Natural killer cell treated with Interleukin-12 subunit alpha and Interleukin-12 subunit beta and Interleukin-15 and Interleukin-18, amount 100 ng/mL, for 72 hours (primary cell): ENCODE results near the gene DOCK4. TPM values are rescaled to one million over a fixed set of nuclear protein-coding genes. Genes with fewer than 3 reads are reported as not detected.

Experiments
- ATAC-seq, 2 donors: fragments of 150-1000 bp; cut with Tn5 transposase in 1 of 2; sonication (Bioruptor Pico), chemical (Tn5 transposase) in 1 of 2; 2 replicates each; pipeline ENCODE4 v1.10.0; 2021
- DNase-seq: peaks from one replicate; pipeline ENCODE4 v3.0.0; 2022; ENCODE audit warnings: low spot score
- H3K27ac Mint-ChIP-seq, 2 donors: 1 replicate in 1 of 2; 2 replicates in 1 of 2; pipeline ENCODE4 v1.8.0; 2022; ENCODE audit warnings: mixed read lengths in 2 of 2, mild to moderate bottlenecking in 1 of 2, moderate library complexity in 1 of 2
- H3K27me3 Mint-ChIP-seq, 2 donors: 1 replicate in 1 of 2; 2 replicates in 1 of 2; pipeline ENCODE4 v1.8.0; 2022; ENCODE audit warnings: mixed read lengths in 2 of 2
- H3K36me3 Mint-ChIP-seq: one replicate; pipeline ENCODE4 v1.8.0; 2022; ENCODE audit warnings: mixed read lengths
- H3K4me1 Mint-ChIP-seq, 2 donors: 1 replicate in 1 of 2; 2 replicates in 1 of 2; pipeline ENCODE4 v1.8.0; 2022; ENCODE audit warnings: low read depth in 2 of 2, mixed read lengths in 2 of 2, mild to moderate bottlenecking in 1 of 2
- H3K4me3 Mint-ChIP-seq: one replicate; pipeline ENCODE4 v1.8.0; 2022; ENCODE audit warnings: mixed read lengths
- H3K9me3 Mint-ChIP-seq: 2 replicates; pipeline ENCODE4 v1.8.0; 2022; ENCODE audit warnings: mixed read lengths
- total RNA-seq, 2 donors: library from RNA; stranded (reverse); gene quantifications; one replicate each; pipeline ENCODE4 v1.2.3, GENCODE V29; 2022

Gene DOCK4
- total RNA-seq, 2 donors from 2014 or later, result 1.8 to 3.3 TPM

DNA sequence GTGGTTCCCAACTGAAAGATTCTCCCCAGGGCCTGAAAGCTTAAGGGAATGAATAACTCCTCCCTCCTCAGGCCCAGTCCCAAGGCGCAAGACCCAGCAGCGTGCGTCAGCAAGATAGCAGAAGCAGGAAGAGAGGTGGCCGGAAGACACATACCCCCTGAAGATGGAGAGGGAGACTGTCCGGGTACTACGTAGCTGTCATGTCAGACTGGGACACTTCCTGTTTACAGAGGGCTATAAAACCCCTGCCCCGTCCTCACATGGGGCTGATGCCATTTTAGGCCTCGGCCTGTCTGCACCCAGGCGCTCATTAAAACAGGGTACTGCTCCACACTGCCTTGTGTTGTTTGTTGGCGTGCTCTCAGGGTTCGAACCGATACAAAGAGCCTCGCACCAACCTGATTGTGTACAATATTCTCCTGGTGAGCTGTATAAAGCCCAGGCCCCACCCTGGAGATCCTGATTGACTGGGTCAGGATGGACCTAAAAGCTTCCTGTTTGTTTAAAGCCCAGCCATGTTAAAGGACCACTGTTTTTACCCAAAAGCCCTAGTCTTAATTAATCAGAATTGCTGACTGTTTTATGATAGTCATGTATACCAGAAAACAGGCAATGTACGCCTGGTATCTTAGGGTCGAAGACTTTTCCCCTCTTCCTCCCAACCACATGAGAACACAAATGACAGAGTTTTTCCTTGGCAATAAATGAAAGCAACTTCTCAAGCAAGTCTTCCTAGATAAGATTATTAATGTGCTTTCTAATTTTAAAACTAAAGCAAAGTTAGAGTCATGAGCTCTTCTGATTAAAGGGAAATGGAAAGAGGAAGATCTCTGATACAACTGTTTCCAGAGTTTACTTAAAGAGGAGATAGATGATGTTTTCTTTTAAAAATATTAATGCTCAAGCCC, 251.5 kb downstream of the DOCK4 start:
- H3K9me3 Mint-ChIP-seq, result no peaks in the 10 kb centered on the region
- no peaks in the 10 kb centered on the region for H3K4me1 Mint-ChIP-seq
- no peak overlapping the region for H3K27ac Mint-ChIP-seq
- no peaks in the 10 kb centered on the region for H3K27me3 Mint-ChIP-seq
- H3K4me3 Mint-ChIP-seq, result no peak overlapping the region
- H3K36me3 Mint-ChIP-seq, result no peaks in the 10 kb centered on the region
- DNase-seq, result no peak
- no peak for ATAC-seq

DNA sequence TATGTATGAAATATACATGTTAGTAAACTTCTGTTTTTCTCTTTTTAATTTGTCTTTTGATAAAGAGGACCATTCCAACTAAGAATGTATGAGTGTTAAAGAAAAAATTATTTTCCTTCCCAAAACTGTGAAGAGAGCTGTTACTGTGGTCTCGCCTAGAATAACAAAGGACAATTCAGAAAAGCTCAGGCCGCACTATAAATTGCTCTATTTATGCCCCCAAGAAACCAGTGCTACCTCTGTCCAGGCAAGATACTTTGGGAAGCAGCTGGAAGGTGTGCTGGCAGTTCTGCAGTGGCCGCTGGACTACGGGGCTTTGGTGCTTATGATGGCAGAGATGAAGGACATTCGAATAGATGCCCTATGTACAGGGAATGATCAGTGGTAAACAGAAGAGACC, 252.1 kb downstream of the DOCK4 start:
- H3K27ac Mint-ChIP-seq, result no peak overlapping the region
- no peaks in the 10 kb centered on the region for H3K9me3 Mint-ChIP-seq
- no peaks in the 10 kb centered on the region for H3K27me3 Mint-ChIP-seq
- no peaks in the 10 kb centered on the region for H3K36me3 Mint-ChIP-seq
- ATAC-seq, result no peak
- no peak for DNase-seq
- no peak overlapping the region for H3K4me3 Mint-ChIP-seq
- no peaks in the 10 kb centered on the region for H3K4me1 Mint-ChIP-seq

GRCh38 chr7:111953611-111954010, 252.6 kb downstream of the DOCK4 start:
- H3K4me3 Mint-ChIP-seq, result no peak overlapping the region
- no peak for ATAC-seq
- no peaks in the 10 kb centered on the region for H3K36me3 Mint-ChIP-seq
- H3K27me3 Mint-ChIP-seq, result no peaks in the 10 kb centered on the region
- no peak overlapping the region for H3K27ac Mint-ChIP-seq
- H3K4me1 Mint-ChIP-seq, result no peaks in the 10 kb centered on the region
- no peak for DNase-seq
- H3K9me3 Mint-ChIP-seq, result no peaks in the 10 kb centered on the region

DNA sequence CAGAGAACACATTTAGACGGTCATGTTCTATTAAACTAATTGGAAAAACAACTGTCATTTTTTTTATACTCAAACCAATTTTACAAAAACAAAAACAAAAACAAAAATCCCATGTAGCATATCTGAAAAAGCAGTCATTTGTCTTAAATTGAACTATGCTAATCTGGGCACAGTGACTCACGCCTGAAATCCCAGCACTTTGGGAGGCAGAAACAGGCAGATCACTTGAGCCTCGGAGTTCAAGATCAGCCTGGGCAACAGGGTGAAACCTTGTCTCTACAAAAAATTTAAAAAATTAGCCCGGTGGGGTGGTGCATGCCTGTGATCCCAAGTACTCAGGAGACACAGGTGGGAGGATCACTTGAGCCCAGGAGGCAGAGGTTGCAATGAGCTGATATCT, 253.4 kb downstream of the DOCK4 start:
- no peak for ATAC-seq
- H3K27me3 Mint-ChIP-seq, result no peaks in the 10 kb centered on the region
- H3K4me3 Mint-ChIP-seq, result no peak overlapping the region
- H3K4me1 Mint-ChIP-seq, result no peaks in the 10 kb centered on the region
- no peak overlapping the region for H3K27ac Mint-ChIP-seq
- DNase-seq, result no peak
- no peaks in the 10 kb centered on the region for H3K36me3 Mint-ChIP-seq
- no peaks in the 10 kb centered on the region for H3K9me3 Mint-ChIP-seq

- Mint-ChIP-seq H3K4me1 (no peaks in the 10 kb centered on the region), H3K27ac (no peak overlapping the region), H3K4me3 (no peak overlapping the region), H3K27me3 (no peaks in the 10 kb centered on the region), H3K36me3 (no peaks in the 10 kb centered on the region), H3K9me3 (no peaks in the 10 kb centered on the region)
- DNase-seq (no peak), ATAC-seq (no peak)
Observed at GRCh38 chr7:111951052-111951451, 255.1 kb downstream of the DOCK4 start.

DNA sequence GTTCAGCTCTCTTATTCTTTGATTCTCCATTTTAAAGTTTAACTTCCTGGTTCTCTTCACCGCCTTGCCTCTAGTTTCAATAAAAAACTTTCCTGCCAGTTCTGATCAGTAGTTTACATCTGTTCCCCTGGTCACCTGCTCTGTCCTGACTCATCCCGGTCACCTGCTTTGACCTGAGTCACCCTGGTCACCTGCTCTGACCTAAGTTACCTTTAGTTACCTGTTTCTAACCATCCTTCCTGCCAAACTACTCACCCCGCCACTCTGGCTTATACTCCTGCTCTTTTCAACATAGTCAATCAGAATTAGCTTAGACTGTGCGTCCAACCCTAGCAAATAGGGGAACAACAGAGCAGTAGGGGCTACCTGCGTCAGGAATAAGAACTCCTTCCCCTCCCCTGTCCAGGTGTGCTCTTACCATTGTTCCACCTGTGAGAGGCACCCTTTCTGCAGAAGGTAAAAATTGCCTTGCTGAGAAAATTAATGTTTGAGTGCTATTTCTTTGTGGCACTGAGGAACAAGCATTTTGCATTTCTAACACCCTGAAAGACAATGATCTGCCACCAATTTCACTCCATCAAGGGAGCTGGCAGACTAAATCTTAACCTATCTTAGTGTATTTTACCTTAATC, 263.6 kb downstream of the DOCK4 start:
- DNase-seq, result no peak
- Mint-ChIP-seq H3K27me3 (no peaks in the 10 kb centered on the region), H3K4me1 (no peaks in the 10 kb centered on the region), H3K27ac (no peak overlapping the region), H3K4me3 (no peak overlapping the region), H3K36me3 (peaks cover 7% of the 10 kb centered on the region), H3K9me3 (peaks cover 12% of the 10 kb centered on the region)
- ATAC-seq, result no peak

DNA sequence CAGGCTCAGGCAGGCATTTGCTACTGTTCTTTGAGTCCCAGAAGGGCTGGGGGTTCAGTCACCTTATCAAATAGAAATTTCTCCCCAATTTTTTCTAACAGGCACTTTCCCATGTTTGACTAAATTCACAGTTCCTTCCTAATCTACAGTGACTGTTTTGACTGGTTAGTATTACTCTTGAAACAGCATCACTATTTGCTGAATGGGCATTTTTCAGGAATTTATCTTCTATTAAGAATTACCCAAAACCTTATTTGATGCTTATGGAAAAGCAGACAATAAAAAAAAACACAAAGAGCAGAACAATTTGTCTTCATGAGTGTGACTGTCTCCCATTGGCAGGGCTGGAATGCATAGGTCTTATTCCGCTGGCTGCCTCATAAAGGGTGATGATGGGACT, 269.0 kb downstream of the DOCK4 start:
- no peak for DNase-seq
- Mint-ChIP-seq H3K27ac (no peak overlapping the region), H3K9me3 (peaks cover 8% of the 10 kb centered on the region), H3K4me1 (no peaks in the 10 kb centered on the region), H3K4me3 (no peak overlapping the region), H3K36me3 (no peaks in the 10 kb centered on the region), H3K27me3 (no peaks in the 10 kb centered on the region)
- ATAC-seq, result no peak

GRCh38 chr7:111933609-111934008, 272.6 kb downstream of the DOCK4 start:
- Mint-ChIP-seq H3K4me1 (no peaks in the 10 kb centered on the region), H3K36me3 (no peaks in the 10 kb centered on the region), H3K4me3 (no peak overlapping the region), H3K27ac (no peak overlapping the region), H3K27me3 (no peaks in the 10 kb centered on the region), H3K9me3 (peaks cover 7% of the 10 kb centered on the region)
- ATAC-seq (no peak), DNase-seq (no peak)

GRCh38 chr7:111931958-111932357, 274.2 kb downstream of the DOCK4 start:
- DNase-seq (no peak), ATAC-seq (no peak)
- H3K9me3 Mint-ChIP-seq, result peaks cover 4% of the 10 kb centered on the region
- no peaks in the 10 kb centered on the region for H3K4me1 Mint-ChIP-seq
- H3K27ac Mint-ChIP-seq, result no peak overlapping the region
- H3K36me3 Mint-ChIP-seq, result no peaks in the 10 kb centered on the region
- H3K27me3 Mint-ChIP-seq, result no peaks in the 10 kb centered on the region
- no peak overlapping the region for H3K4me3 Mint-ChIP-seq

- no peaks in the 10 kb centered on the region for H3K4me1 Mint-ChIP-seq
- no peaks in the 10 kb centered on the region for H3K27me3 Mint-ChIP-seq
- no peaks in the 10 kb centered on the region for H3K36me3 Mint-ChIP-seq
- DNase-seq (no peak), ATAC-seq (no peak)
- H3K9me3 Mint-ChIP-seq, result peaks cover 4% of the 10 kb centered on the region
- no peak overlapping the region for H3K4me3 Mint-ChIP-seq
- no peak overlapping the region for H3K27ac Mint-ChIP-seq
Observed at GRCh38 chr7:111931016-111931517, 275.1 kb downstream of the DOCK4 start.

- Mint-ChIP-seq H3K27me3 (peaks cover 0 to 7% of the 10 kb centered on the region in 2 donors), H3K27ac (no peak overlapping the region), H3K4me1 (no peaks in the 10 kb centered on the region), H3K4me3 (no peak overlapping the region), H3K9me3 (peaks cover 4% of the 10 kb centered on the region), H3K36me3 (no peaks in the 10 kb centered on the region)
- no peak for DNase-seq
- ATAC-seq, result no peak
Observed at GRCh38 chr7:111929264-111929663, 276.9 kb downstream of the DOCK4 start.

GRCh38 chr7:111927353-111928019, 278.7 kb downstream of the DOCK4 start:
- no peak overlapping the region for H3K27ac Mint-ChIP-seq
- no peaks in the 10 kb centered on the region for H3K4me1 Mint-ChIP-seq
- DNase-seq (no peak), ATAC-seq (no peak)
- H3K9me3 Mint-ChIP-seq, result peaks cover 4% of the 10 kb centered on the region
- H3K36me3 Mint-ChIP-seq, result no peaks in the 10 kb centered on the region
- no peak overlapping the region for H3K4me3 Mint-ChIP-seq
- peaks cover 0 to 7% of the 10 kb centered on the region in 2 donors for H3K27me3 Mint-ChIP-seq

DNA sequence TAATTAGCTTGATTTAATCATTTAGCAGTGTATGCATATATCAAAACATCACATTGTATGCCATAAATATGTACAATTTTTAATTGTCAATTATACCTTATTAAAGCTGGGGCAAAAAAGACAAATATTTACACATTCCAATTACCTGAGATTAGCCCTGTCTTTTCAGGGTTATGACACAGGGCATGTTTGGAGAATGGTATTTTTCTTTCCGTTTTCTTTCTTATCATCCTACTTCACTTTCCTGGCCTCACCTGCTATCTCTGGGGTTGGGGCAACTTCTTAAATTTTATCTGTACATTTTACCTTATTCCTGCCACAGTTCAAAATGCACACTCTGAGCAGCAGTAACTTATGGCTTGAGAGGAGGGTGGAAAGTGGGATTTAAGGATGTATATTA, 285.9 kb downstream of the DOCK4 start:
- H3K4me3 Mint-ChIP-seq, result no peak overlapping the region

DNA sequence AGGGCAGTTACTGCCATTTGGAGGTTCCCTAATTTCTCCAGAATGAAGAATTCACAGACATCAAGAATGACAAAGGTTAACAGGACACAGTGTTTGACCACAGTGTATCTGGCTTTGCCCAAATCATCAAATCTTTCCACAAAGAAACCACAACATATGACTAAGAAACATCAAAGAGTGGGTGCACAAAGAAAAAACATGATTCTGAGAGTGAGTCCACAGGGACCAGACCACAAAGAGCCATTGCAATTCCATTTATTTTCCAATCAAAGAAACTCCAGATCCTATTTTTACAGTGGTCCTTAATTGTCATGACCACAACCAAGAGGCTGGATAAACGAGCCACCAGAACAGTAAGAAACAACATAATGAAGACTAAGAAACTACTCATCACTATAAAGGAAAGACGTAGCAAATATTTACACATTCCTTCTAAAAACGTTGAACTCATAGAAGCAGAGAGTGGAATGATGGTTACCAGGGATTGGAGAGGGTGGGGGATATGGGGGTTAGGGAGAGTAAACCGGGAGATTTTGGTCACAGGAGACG, 286.5 kb downstream of the DOCK4 start:
- H3K4me1 Mint-ChIP-seq, result no peaks in the 10 kb centered on the region
- H3K36me3 Mint-ChIP-seq, result no peaks in the 10 kb centered on the region
- peaks cover 0 to 5% of the 10 kb centered on the region in 2 donors for H3K27me3 Mint-ChIP-seq
- peaks cover 8% of the 10 kb centered on the region for H3K9me3 Mint-ChIP-seq
- H3K27ac Mint-ChIP-seq, result no peak overlapping the region
- no peak for DNase-seq
- no peak overlapping the region for H3K4me3 Mint-ChIP-seq
- ATAC-seq, result no peak

More for the DNA sequence above, 285.9 kb downstream of the DOCK4 start:
- peaks cover 8% of the 10 kb centered on the region for H3K9me3 Mint-ChIP-seq
- DNase-seq (no peak), ATAC-seq (no peak)
- H3K36me3 Mint-ChIP-seq, result no peaks in the 10 kb centered on the region
- H3K4me1 Mint-ChIP-seq, result no peaks in the 10 kb centered on the region
- peaks cover 5% of the 10 kb centered on the region in 2 donors for H3K27me3 Mint-ChIP-seq
- no peak overlapping the region for H3K27ac Mint-ChIP-seq
